H4 (cell line): Measurements from ENCODE around the gene ARHGAP36. TPM values are rescaled to one million over a fixed set of nuclear protein-coding genes. Genes with fewer than 3 reads are reported as not detected.

Source experiments
- DNase-seq: peaks from one replicate; pipeline ENCODE4 v3.0.0-alpha.2; 2015; ENCODE audit warnings: low spot score
- total RNA-seq: library from RNA; depleted of rRNA; stranded (reverse); fragments of >200 nt; shearing (Covaris generic); gene quantifications from 2 replicates; pipeline ENCODE4 v1.2.3, GENCODE V29; 2014; rRNA removed

The ARHGAP36 gene
- total RNA-seq, 1 experiment from 2014 or later, result 0.46 TPM

DNA sequence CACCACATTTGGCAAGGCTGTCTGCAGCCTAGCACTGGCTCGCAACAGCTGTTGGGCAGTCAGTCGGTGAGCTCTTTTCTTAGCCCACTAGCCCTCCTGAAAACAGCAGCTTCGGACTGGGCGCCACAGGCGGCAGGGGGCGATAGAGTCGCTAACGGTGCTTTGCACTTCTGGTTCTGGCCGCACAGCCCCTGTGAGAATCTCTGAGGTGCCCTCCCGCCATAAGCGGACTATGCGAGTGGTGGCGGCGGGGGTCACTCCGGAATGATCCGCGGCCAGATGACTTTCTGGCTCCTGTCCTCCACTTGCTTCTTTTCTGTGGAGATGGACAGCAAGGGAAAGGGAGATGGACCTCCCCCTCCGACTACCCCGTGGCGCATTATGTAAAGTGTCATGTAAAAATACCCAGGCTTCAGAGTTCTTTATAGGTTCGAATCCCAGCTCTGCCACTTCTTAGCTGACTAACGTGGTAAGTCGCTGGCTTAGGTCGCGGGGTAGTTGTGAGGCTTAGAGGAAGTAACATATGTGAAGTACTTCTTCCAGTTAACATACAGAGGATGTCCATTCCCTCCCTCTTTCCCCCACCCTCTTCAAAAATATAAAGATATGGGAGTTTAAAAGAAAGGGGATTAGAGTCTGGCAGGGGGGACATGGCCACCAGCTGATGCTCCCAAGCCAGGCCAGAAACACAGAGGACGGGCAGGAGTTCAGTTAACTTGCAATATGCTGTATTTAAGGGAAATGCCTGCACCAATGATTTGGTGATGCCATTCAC is 11.0 kb downstream of the ARHGAP36 start:
- DNase-seq, result peak; percentile 32

GRCh38 chrX:131072871-131073571 is 14.9 kb downstream of the ARHGAP36 start:
- no peak for DNase-seq

GRCh38 chrX:131073607-131074006 is 15.5 kb downstream of the ARHGAP36 start:
- DNase-seq, result no peak

GRCh38 chrX:131081772-131082740 is 23.9 kb downstream of the ARHGAP36 start:
- no peak for DNase-seq

DNA sequence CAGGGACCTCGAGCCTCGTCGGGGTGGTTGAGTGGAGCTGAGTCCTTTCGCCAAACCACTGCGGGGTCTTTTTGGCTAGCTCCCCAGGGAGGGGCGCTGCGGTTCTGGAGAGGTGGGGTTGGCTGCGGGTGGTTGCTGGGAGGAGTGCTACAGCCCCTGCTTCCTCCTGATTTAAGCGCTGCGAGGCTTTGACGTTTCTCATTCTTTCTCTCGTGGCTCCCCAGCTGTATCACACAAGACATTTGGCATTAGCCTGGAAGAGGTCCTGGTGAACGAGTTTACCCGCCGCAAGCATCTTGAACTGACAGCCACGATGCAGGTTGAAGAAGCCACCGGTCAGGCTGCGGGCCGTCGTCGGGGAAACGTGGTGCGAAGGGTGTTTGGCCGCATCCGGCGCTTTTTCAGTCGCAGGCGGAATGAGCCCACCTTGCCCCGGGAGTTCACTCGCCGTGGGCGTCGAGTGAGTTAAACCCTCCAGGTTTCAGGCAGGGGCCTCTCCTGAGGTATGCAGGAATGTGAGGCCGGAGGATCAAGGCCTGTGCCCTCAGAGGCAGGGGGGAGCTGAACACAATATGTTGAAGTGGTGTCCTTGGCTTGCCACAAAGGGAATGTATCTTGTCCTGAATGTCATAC is 25.5 kb downstream of the ARHGAP36 start:
- DNase-seq, result no peak

DNA sequence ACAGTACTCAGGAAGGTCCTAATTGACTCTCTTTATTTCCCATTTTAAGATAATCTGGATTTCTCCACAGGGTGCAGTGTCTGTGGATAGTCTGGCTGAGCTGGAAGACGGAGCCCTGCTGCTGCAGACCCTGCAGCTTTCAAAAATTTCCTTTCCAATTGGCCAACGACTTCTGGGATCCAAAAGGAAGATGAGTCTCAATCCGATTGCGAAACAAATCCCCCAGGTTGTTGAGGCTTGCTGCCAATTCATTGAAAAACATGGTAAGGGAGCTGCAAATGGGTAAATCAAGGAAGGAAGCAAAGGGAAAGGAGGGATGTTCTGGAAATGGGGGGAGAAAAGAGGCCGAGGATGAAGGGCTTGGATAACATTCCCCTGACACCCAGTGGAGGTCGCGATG is 26.0 kb downstream of the ARHGAP36 start:
- no peak for DNase-seq

GRCh38 chrX:131136776-131137175 is 78.6 kb downstream of the ARHGAP36 start:
- no peak for DNase-seq

DNA sequence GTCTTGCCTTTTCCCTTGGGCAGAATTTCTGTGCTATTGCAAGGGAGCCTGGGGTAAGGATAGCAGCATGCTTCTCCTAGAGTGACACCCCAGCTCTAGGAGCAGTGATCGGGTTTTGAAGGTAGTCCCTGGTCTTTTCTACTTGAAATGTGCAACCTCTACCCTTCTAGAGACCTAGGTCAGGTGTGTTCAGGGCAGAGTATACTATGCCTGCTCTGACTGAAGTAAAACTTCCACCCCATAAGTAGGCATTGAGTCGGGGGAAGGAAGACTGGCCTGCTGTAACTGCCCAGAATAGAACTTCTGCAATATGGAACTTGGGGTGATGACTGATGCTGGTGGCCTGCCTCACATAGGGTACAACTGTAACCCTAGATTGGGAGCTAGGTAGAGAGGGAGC is 80.9 kb downstream of the ARHGAP36 start:
- no peak for DNase-seq

Other genes starting within 250 kb of the ARHGAP36 start
- 7.3 and 14.8 TPM in 2 replicates for gene ENOX2, start 155.1 kb upstream of the ARHGAP36 start, total RNA-seq
- 1.9 and 2.0 TPM in 2 replicates for gene IGSF1, start 231.0 kb downstream of the ARHGAP36 start, total RNA-seq